NCI-H2107 (cell line): Measurements from ENCODE around the gene OAF.

Experiments
- DNase-seq: peaks from one replicate; lab custom pipeline; 2025; lab: John Stamatoyannopoulos, UW

Gene OAF

GRCh38 chr11:120223793-120224192 lies 13.0 kb downstream of the OAF start:
- no peak for DNase-seq

- no peak for DNase-seq
Observed at GRCh38 chr11:120224361-120224760, 13.5 kb downstream of the OAF start.

GRCh38 chr11:120224972-120225909 lies 14.4 kb downstream of the OAF start:
- DNase-seq = no peak

GRCh38 chr11:120226242-120226641 lies 15.4 kb downstream of the OAF start:
- no peak for DNase-seq

- DNase-seq = no peak
Observed at GRCh38 chr11:120226714-120227113, 15.9 kb downstream of the OAF start.

- DNase-seq = no peak
Observed at GRCh38 chr11:120227228-120227852, 16.5 kb downstream of the OAF start.

- DNase-seq = no peak
Observed at GRCh38 chr11:120228794-120229384, 18.1 kb downstream of the OAF start.

GRCh38 chr11:120229451-120230424 lies 18.9 kb downstream of the OAF start:
- DNase-seq = no peak

- DNase-seq = no peak
Observed at GRCh38 chr11:120230433-120231071, 19.7 kb downstream of the OAF start.

GRCh38 chr11:120231963-120232362 lies 21.1 kb downstream of the OAF start:
- DNase-seq = no peak

GRCh38 chr11:120233207-120233803 lies 22.5 kb downstream of the OAF start:
- DNase-seq = no peak

GRCh38 chr11:120235024-120235628 lies 24.3 kb downstream of the OAF start:
- DNase-seq = peak; percentile 65

- DNase-seq = no peak
Observed at GRCh38 chr11:120236169-120237107, 25.6 kb downstream of the OAF start.

- DNase-seq = no peak
Observed at GRCh38 chr11:120238968-120239620, 28.3 kb downstream of the OAF start.

GRCh38 chr11:120239713-120240640 lies 29.1 kb downstream of the OAF start, which contains the start of gene POU2F3:
TSS of gene POU2F3 (plus strand) at chr11:120240140. CDS start at chr11:120240344, 204 bp downstream.
- DNase-seq = no peak

GRCh38 chr11:120240866-120241265 lies 30.0 kb downstream of the OAF start:
- no peak for DNase-seq

- no peak for DNase-seq
Observed at GRCh38 chr11:120241277-120241676, 30.4 kb downstream of the OAF start.
